GM21723 (cell line): Measurements from ENCODE around the gene GAS6.
"Not testable (repeated sequence)": the region's sequence is repeated elsewhere in the genome, so short reads cannot be mapped to it uniquely, and the experiment has no call there.

Source experiments
- ATAC-seq: cut with Tn5 transposase; IDR thresholded peaks from one replicate; pipeline ENCODE4 v1.9.1; 2021; ENCODE audit warnings: mild to moderate bottlenecking, moderate library complexity; ENCODE audit not compliant: unreplicated experiment

Gene GAS6

GRCh38 chr13:113863524-113864272, at the start of gene GAS6:
Gene GAS6, minus strand, starts transcription at chr13:113864076. Its CDS starts 156 bp downstream, at chr13:113863920.
- ATAC-seq = no peak

DNA sequence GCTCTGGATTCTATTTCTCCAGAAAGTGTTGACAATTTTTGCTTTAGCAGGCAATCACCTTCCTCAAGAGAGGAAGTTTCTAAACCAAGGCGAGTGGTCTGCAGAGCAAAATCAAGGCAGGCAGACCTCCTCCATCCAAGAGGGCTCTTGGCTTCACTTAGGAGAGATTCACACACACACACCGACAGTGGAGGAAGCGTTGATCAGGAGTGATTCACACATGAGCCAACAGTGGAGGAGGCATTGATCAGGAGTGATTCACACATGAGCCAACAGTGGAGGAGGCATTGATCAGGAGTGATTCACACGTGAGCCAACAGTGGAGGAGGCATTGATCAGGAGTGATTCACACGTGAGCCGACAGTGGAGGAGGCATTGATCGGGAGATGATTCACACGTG, 49.5 kb upstream of the GAS6 start:
- not testable (repeated sequence) for ATAC-seq

GRCh38 chr13:113912596-113912995, 48.7 kb upstream of the GAS6 start:
- no peak for ATAC-seq

- no peak for ATAC-seq
Measured at GRCh38 chr13:113907635-113908617, 44.0 kb upstream of the GAS6 start.

DNA sequence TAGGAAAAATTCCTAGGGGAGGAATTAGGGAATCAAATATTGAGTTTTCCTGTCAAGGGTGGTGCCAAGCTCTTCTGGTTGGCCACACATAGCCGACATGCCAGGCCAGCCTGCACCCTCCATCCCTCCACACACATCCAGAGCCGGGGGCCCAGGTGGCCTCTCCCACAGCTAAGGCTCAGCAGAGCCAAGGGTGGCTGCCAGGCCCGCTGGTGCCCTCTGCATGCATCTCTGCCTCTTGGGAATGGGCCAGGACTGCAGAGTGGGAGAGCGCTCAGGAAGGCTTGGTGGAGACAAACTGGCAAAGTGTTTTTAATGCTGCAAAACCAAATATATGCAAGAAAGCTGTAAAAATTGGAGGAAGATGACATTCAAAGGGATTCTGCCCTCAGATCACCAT, 42.7 kb upstream of the GAS6 start:
- no peak for ATAC-seq

GRCh38 chr13:113905942-113906341, 42.1 kb upstream of the GAS6 start:
- no peak for ATAC-seq

DNA sequence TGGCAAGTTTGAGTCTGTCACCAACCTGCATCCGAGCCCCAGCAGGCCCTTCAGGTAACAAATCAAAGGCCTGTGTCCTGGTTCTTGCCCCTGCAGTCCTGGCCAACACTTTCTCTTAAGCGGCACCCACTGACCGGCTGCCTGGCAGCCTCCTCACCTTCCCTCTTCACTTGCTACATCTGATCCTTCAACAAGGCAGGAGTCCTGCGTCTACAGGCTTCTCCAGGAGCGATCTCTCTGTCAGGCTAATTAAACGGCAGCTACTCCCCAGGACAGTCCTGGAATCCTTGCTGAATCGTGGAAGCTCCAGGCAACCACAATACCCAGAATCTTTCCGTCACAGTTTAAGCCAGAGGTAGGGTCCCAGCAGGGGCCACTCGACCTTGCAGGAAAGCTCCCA, 41.1 kb upstream of the GAS6 start:
- no peak for ATAC-seq

GRCh38 chr13:113904411-113904810, 40.5 kb upstream of the GAS6 start:
- ATAC-seq = no peak

GRCh38 chr13:113903912-113904311, 40.0 kb upstream of the GAS6 start:
- ATAC-seq = no peak

DNA sequence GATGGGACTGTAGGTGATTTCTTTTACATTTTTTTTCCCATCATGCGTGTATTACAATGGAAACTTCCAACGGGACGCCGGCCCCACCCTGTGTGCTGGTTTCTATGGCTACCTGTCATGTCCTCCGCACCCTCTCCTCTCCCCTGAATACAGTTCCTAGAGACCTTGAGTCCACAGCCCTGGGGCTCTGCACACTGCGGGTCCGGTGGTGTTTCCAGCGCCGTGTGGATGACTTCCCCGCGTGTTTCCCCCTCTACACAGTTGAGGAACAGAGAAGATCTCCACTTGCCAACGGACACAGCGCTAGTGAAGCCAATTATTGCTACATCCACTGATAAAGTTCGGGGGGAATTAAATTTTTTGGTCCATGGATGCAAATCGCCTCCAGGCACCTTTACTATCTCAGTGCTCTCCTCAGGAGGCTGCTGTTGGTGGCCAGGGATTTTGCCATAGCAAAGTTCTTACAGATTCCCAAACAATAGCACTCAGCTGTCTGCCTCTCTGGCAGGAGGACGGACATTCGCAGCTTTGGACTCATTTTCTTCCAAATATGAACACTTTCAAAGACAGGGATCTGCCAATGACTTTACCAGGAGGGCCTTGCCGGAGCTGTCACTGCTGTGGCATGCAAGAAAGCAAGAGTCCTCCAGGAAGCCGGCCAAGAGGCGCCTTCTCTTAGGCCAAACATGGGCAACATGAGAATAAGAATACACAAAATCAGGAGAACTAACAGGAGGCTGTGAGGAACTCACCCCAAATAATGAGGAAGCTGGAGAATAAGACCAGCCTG, 39.3 kb upstream of the GAS6 start:
- no peak for ATAC-seq

DNA sequence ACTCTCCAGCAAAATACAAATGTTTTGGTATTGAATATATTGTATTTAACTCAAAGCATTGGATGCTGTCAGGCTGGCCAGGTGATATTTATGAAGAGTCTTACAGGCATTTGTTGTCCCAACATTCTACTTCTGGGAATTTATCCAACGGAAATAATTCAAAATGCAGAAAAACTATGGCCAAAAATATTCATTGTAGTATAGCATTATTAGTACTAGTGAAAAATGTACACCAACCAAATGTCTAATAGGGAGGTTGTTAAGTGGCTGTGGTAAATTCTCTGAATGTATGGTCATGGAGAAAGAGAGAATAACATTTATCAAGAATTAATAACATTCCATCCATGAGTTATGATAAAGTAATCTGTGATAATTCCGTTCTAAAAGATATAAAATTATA, 38.6 kb upstream of the GAS6 start:
- no peak for ATAC-seq

DNA sequence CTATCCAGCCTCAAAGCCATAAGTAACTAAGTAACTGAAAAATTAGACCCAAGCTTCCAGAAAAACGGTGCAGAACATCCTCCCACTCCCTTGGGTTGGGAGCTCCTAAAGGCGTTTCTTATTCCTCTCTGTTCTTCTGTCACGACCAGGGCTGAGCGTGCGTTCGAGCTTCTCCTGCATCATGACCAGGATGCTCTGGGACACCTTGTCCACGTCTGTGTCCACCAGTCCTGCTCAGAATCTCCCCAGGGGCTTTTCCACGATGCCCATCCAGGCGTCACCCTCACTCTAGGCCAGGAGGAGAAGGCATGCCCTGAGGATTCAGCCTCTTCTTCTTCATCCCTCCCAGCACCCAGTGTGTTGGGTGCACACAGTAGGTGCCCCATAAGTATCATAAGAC, 37.8 kb upstream of the GAS6 start:
- ATAC-seq = no peak

DNA sequence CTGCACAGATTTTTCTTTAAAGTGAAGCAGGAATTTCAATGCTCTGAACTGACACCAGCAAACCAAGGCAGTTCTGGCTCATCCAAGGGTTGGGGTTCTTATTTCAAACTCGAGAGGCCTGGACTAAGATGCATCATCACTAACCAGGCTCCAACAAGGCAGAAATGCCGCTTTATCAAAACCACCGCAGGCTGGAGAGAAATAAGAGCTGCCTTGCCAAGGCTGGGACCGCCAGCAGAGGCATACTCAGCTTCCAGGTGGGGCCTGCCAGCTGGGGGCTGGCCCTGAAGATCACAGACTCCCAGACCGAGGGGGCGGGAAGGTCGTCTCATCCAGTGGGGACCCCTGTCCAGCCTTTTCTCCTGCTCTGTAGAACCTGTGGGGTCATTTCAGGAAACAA, 37.4 kb upstream of the GAS6 start:
- ATAC-seq = no peak

DNA sequence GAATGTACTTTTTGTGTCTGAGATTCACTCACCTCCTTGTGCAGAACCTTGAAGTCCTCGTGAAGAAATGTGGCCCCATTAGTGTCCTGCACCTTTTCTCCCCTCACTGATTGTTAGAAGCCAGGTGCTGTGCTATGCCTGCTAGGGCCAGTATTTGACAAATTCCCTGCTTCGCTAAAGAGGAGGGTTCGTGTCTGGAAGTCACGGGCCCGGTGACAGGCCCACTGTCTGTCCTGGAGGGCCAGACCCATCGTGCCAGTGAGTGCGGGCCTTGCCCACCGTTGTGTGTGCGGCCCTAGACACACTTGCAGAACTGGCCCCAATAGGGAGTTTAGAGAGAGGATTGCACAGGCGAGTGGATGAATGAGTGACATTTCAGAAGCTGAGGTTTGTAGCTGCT, 36.8 kb upstream of the GAS6 start:
- ATAC-seq = no peak

- ATAC-seq = no peak
Measured at GRCh38 chr13:113898391-113898790, 34.5 kb upstream of the GAS6 start.

GRCh38 chr13:113897966-113898365, 34.1 kb upstream of the GAS6 start:
- ATAC-seq = no peak

DNA sequence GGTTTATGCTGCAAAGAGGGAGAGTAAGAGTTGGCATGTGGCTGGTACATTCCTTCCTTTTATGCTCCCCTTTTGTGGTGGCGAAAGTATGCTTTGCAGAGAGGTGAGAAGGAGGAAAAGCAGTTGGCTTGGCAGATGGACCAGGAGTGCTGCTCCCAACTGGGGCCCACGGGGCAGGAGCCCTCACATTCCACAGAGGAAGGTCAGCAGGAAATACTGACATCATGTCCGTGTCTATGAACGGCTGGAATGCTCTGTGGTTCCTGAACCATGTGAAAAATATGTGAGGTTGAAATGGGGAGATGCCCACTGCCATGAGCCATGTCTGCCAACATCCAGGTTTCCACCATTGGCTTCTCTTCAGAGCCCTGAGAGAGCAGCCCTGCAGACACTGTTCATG, 33.3 kb upstream of the GAS6 start:
- ATAC-seq = no peak

DNA sequence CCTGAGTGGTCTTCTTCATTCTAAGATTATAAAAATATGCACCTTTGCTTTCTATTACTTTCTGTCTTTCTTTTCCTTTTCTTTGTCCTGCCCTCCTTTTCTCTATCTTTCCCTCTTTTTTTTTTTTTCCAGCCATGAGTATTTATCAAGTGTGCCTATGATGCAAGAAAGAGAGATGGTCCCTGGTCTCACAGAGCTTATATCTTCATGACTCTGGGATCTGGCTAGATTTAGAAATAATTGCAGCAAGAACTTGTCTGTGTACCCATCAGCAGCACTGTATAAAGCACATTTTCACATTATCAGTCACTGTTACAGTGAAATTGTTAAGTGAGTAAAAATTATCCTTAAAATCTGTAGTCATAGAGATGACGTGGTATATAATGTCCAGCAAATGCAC, 31.6 kb upstream of the GAS6 start:
- no peak for ATAC-seq

GRCh38 chr13:113890774-113891480, 27.1 kb upstream of the GAS6 start:
- ATAC-seq = no peak

DNA sequence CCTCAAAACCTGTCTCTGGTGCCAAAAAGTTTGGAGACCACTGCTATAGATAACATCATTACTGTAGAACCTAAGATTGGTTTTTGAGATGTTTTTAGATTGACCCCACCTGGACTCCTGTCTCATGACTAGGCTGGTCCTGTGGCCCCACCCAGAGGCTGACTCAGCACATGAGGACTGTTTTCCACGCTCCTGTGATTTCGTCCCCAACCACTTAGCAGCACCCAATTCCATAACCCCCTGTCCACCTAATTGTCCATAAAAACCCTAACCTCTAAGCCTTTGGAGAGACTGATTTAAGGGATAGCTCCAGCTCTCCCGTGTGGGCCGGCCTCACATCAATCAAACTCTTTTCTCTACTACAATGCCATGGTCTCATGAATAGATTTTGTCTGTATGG, 25.6 kb upstream of the GAS6 start:
- ATAC-seq = no peak
